Esophagus squamous epithelium (tissue), 5 donors: ENCODE measurements around the gene PCSK6. TPM values are rescaled to one million over a fixed set of nuclear protein-coding genes. Genes with fewer than 3 reads are reported as not detected.

Experiments
- DNase-seq: peaks from one replicate; lab custom pipeline; 2025; lab: John Stamatoyannopoulos, UW
- H3K27ac ChIP-seq, 4 donors: fragments of 200-600 bp; sonication (generic); one replicate each; pipeline ENCODE4 v1.5.1; 2016 to 2019; ENCODE audit warnings: mild to moderate bottlenecking in 1 of 4
- H3K27me3 ChIP-seq, 4 donors: fragments of 200-600 bp; sonication (generic); 1 replicate in 3 of 4; 2 replicates in 1 of 4; pipeline versions ENCODE4 v1.5.1 to v1.6.0; 2017 to 2021; ENCODE audit warnings: antibody characterized with exemption in 1 of 4
- H3K36me3 ChIP-seq, 3 donors: fragments of 200-600 bp; sonication (generic); one replicate each; pipeline ENCODE4 v1.5.1; 2016 to 2019
- H3K4me1 ChIP-seq, 3 donors: fragments of 200-600 bp; sonication (generic); one replicate each; pipeline ENCODE4 v1.5.1; 2017 to 2019
- H3K4me3 ChIP-seq, 4 donors: fragments of 200-600 bp; sonication (generic); 1 replicate in 3 of 4; 2 replicates in 1 of 4; pipeline ENCODE4 v1.5.1; 2016 to 2019; ENCODE audit warnings: mild to moderate bottlenecking in 2 of 4, moderate library complexity in 1 of 4
- H3K9me3 ChIP-seq, 3 donors: fragments of 200-600 bp; sonication (generic); one replicate each; pipeline ENCODE4 v1.5.1; 2016 to 2019
- POLR2A ChIP-seq, 4 donors: fragments of 450-650 bp; IDR thresholded peaks; one replicate each; pipeline ENCODE4 v1.6.1; 2017; ENCODE audit warnings: antibody characterized with exemption in 4 of 4, mild to moderate bottlenecking in 4 of 4, moderate library complexity in 3 of 4
- WGBS, 2 donors: methylation state at CpG; one replicate each; pipeline ENCODE4 v1.1.5; 2018; 5-methylcytosine and 5-hydroxymethylcytosine counted together
- intact Hi-C: fragments of 100-400 bp; cut with DNase I; formaldehyde crosslinking; loops from one replicate; pipeline ENCODE4 v1.15.0; 2022
- total RNA-seq, 4 donors: library from RNA; depleted of rRNA; stranded (reverse); fragments of >200 nt; gene quantifications; one replicate each; pipeline ENCODE4 v1.1.0, GENCODE V29; 2016
- TF ChIP-seq, protein P1 (sequence below), 6 experiments: fragments of 450-650 bp in 4 of 6; fragments of 200-600 bp in 2 of 6; sonication (generic) in 2 of 6; IDR thresholded peaks; one replicate each; pipeline ENCODE4 v1.5.1; 2016 to 2019; ENCODE audit warnings: antibody characterized with exemption in 6 of 6, mild to moderate bottlenecking in 4 of 6, moderate library complexity in 4 of 6
- donor health status: DM: yes; HTN: yes; CAD: no.

Gene PCSK6
- total RNA-seq, 4 donors from 2014 or later, result 5.1 to 13.8 (median 9.2) TPM

DNA sequence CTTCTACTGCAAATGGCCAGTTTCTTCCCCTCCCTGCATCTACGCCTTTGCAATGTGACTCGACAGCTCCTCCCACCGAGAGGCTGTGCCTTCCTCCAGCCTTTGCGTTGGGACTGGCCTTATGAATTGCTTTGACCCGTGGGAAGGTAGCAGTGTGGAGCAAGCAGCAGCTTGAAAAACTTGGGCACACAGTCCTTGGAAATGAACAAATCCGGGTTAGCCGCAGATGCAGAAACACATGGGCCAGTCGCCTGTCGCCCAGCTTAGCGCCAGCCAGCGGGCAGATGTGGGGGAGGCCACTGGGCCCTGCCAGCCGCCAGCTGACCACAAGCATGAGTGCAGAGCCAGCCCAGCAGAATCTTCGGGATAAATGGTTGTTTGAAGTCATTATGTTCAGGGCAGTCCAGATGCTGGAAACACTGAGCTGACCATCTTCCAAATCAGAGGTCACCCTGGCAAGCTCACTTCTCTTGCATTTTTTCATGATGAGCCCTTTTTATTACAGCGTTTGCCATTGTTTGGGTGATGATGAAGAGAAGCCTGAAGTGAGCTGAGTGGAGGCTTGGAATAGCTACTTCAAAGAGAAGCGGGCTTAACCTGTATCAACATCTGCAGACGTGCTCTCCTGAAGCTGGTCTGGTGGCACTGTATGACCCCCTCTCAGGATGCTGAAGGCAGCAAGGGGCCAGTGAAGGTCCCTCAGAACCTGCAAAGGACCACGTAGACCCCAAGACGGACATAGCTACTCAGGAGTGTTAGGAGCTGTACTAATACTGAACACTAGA lies 222.0 kb downstream of the PCSK6 start:
- Histone ChIP-seq H3K4me3 (no peak overlapping the region), H3K4me1 (peaks cover 0 to 37% (median 12%) of the 10 kb centered on the region in 3 donors), H3K36me3 (peaks cover 11 to 36% (median 13%) of the 10 kb centered on the region in 3 donors), H3K27me3 (no peaks in the 10 kb centered on the region), H3K9me3 (no peaks in the 10 kb centered on the region), H3K27ac (peak overlapping the region in 3 of 4 donors; percentile 58 to 80 (median 74))
- 47 to 50% methylated on average over 12 of the region's 18 CpGs for WGBS, 2 donors
- DNase-seq, result no peak
- intact Hi-C loops, result no loop called here
- TF ChIP-seq, protein P1, sequence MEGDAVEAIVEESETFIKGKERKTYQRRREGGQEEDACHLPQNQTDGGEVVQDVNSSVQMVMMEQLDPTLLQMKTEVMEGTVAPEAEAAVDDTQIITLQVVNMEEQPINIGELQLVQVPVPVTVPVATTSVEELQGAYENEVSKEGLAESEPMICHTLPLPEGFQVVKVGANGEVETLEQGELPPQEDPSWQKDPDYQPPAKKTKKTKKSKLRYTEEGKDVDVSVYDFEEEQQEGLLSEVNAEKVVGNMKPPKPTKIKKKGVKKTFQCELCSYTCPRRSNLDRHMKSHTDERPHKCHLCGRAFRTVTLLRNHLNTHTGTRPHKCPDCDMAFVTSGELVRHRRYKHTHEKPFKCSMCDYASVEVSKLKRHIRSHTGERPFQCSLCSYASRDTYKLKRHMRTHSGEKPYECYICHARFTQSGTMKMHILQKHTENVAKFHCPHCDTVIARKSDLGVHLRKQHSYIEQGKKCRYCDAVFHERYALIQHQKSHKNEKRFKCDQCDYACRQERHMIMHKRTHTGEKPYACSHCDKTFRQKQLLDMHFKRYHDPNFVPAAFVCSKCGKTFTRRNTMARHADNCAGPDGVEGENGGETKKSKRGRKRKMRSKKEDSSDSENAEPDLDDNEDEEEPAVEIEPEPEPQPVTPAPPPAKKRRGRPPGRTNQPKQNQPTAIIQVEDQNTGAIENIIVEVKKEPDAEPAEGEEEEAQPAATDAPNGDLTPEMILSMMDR (IDR thresholded peaks at IDR 0.05), result no peak
- TF ChIP-seq POLR2A (IDR thresholded peaks at IDR 0.05), result peak in 1 of 4 donors; percentile 13

DNA sequence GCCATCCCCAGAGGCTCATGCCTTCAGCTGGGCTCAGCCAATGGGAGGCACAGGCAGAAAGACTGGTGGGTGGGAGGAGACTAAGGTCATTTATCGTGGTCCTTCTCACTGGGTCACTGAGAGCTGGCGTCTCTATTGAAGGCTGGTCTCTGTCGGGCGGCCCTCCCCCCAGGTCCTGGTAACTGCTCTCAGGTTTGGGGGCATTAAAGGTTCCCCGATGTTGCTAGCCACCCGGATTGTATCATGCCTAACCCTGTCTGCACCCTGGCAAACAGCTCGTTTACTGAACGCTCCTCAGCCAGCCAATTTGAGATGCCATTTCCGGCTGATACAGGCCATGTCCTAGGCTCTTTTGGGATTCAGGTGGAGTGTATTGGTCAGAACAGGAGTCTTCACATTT lies 222.7 kb downstream of the PCSK6 start:
- Histone ChIP-seq H3K27me3 (no peaks in the 10 kb centered on the region), H3K27ac (peak overlapping the region in 3 of 4 donors; percentile 58 to 80 (median 74)), H3K4me1 (peaks cover 0 to 37% (median 12%) of the 10 kb centered on the region in 3 donors), H3K36me3 (peaks cover 6 to 29% (median 9%) of the 10 kb centered on the region in 3 donors), H3K9me3 (no peaks in the 10 kb centered on the region), H3K4me3 (no peak overlapping the region)
- 47 to 81% methylated on average over 4 to 7 of the region's 9 CpGs for WGBS, 2 donors
- intact Hi-C loops, result no loop called here
- TF ChIP-seq POLR2A (IDR thresholded peaks at IDR 0.05), result no peak
- TF ChIP-seq, protein P1 (IDR thresholded peaks at IDR 0.05), result no peak
- no peak for DNase-seq

DNA sequence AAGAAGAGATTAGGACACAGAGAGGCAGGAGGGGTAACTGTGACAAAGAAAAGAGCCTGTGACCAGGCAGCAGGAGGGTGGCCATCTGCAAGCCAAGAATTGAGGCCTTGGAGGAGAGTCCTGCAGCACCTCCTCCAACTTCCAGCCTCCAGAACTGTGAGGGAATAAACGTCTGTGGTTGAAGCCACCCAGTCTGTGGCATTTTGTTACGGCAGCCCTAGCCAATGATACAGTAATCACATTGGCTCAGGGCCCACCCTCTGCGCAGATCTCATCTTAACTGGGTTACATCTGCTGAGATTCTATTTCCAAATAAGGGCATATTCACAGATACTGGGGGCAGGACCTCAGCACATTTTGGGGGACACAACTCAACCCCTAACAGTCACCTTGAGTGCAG lies 223.5 kb downstream of the PCSK6 start:
- Histone ChIP-seq H3K4me1 (peaks cover 0 to 37% (median 12%) of the 10 kb centered on the region in 3 donors), H3K9me3 (no peaks in the 10 kb centered on the region), H3K27me3 (no peaks in the 10 kb centered on the region), H3K27ac (peak overlapping the region in 3 of 4 donors; percentile 58 to 80 (median 74)), H3K36me3 (peaks cover 0 to 22% (median 7%) of the 10 kb centered on the region in 3 donors), H3K4me3 (no peak overlapping the region)
- intact Hi-C loops, result no loop called here
- DNase-seq, result no peak
- 15 to 66% methylated on average over 2 to 3 of the region's 3 CpGs for WGBS, 2 donors
- no peak for TF ChIP-seq POLR2A (IDR thresholded peaks at IDR 0.05)
- TF ChIP-seq, protein P1 (IDR thresholded peaks at IDR 0.05), result no peak

DNA sequence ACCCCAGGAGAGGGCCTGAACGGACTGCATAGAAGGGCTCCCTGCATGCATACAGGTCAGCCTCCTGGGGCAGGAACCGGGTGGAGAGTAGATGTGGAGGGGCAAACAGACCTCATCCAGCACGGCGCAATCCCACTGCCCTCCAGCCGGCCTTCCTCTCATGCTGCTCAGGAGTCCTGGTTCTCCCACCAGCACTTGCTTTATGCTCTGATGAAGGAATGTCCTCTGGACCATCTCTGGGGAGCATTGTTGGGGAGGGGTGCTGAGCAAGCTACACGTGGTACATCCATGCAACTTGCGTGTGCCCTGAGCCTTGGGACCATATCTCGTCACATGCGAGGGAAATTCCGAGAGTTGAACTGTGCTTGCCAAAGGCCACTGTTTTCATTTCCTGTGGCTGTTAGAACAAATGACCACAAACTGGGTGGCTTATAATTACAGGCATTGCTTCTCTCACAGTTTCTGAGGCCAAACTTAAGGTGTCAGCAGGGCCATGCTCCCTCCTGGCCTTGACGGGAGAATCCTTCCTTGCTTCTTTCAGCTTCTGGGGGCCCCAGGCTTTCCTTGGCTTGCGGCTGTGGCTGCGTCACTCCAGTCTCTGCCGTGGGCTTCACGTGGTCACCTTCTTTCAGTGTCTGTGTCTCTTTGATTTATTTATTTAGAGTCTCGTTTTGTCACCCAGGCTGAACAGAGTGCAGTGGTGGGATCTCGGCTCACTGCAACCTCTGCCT lies 224.4 kb downstream of the PCSK6 start:
- no peak overlapping the region for H3K4me3 ChIP-seq
- intact Hi-C loops, result no loop called here
- 58 to 78% methylated on average over 8 to 14 of the region's 17 CpGs for WGBS, 2 donors
- H3K36me3 ChIP-seq, result peaks cover 0 to 12% (median 0%) of the 10 kb centered on the region in 3 donors
- H3K27ac ChIP-seq, result peak overlapping the region in 2 of 4 donors; percentile 13 to 30
- TF ChIP-seq POLR2A (IDR thresholded peaks at IDR 0.05), result no peak
- TF ChIP-seq, protein P1 (IDR thresholded peaks at IDR 0.05), result no peak
- no peaks in the 10 kb centered on the region for H3K27me3 ChIP-seq
- H3K4me1 ChIP-seq, result peaks cover 0 to 37% (median 12%) of the 10 kb centered on the region in 3 donors
- no peaks in the 10 kb centered on the region for H3K9me3 ChIP-seq
- no peak for DNase-seq
